Stimulated activated CD4-positive, alpha-beta T cell treated with anti-CD3 and anti-CD28 coated beads, Interleukin-12 subunit alpha, Interleukin-12 subunit beta, amount 100 ng/mL, for 48 hours (primary cell): ENCODE data around the gene SLC7A6.

Source experiments
- DNase-seq, 3 donors: peaks; one replicate each; pipeline ENCODE4 v3.0.0-alpha.2; 2020; ENCODE audit warnings: low read depth in 2 of 3, low spot score in 1 of 3

SLC7A6 gene

GRCh38 chr16:68264128-68265077 lies at the start of gene SLC7A6:
SLC7A6 (plus strand) TSS chr16:68264526; CDS start chr16:68274727, 10,201 bp downstream.
- peak; percentile 79 to 84 (median 82) for DNase-seq

- no peak for DNase-seq
Measured at GRCh38 chr16:68214726-68215125, 49.6 kb upstream of the SLC7A6 start.

GRCh38 chr16:68215302-68215701 lies 49.0 kb upstream of the SLC7A6 start:
- DNase-seq: no peak

GRCh38 chr16:68216240-68216639 lies 48.1 kb upstream of the SLC7A6 start:
- DNase-seq: no peak

GRCh38 chr16:68217506-68217905 lies 46.8 kb upstream of the SLC7A6 start:
- DNase-seq: no peak

GRCh38 chr16:68219725-68220351 lies 44.5 kb upstream of the SLC7A6 start:
- no peak for DNase-seq

GRCh38 chr16:68223072-68223471 lies 41.3 kb upstream of the SLC7A6 start:
- DNase-seq: no peak

- DNase-seq: no peak
Measured at GRCh38 chr16:68226116-68226515, 38.2 kb upstream of the SLC7A6 start.

- no peak for DNase-seq
Measured at GRCh38 chr16:68227183-68227793, 37.0 kb upstream of the SLC7A6 start.

GRCh38 chr16:68227850-68228553 lies 36.3 kb upstream of the SLC7A6 start:
- DNase-seq: no peak

GRCh38 chr16:68228652-68229051 lies 35.7 kb upstream of the SLC7A6 start:
- DNase-seq: no peak

- no peak for DNase-seq
Measured at GRCh38 chr16:68229431-68230175, 34.7 kb upstream of the SLC7A6 start.

GRCh38 chr16:68230176-68230571 lies 34.2 kb upstream of the SLC7A6 start:
- DNase-seq: no peak

GRCh38 chr16:68230956-68231355 lies 33.4 kb upstream of the SLC7A6 start:
- no peak for DNase-seq

GRCh38 chr16:68231384-68232136 lies 32.8 kb upstream of the SLC7A6 start:
- DNase-seq: no peak

GRCh38 chr16:68232335-68232734 lies 32.0 kb upstream of the SLC7A6 start:
- DNase-seq: no peak

GRCh38 chr16:68233085-68233834 lies 31.1 kb upstream of the SLC7A6 start:
- no peak for DNase-seq

GRCh38 chr16:68233835-68234187 lies 30.5 kb upstream of the SLC7A6 start:
- DNase-seq: no peak
